SU-DHL-6 (cell line): ENCODE data around the gene ITGA7.
A peak's percentile ranks its signal among the peaks of the same experiment; 100 is the strongest.

ENCODE experiments used
- H2AFZ ChIP-seq: fragments of 200-600 bp; sonication (generic); 2 replicates; pipeline ENCODE4 v1.6.1; 2014; ENCODE audit warnings: low read depth, mild to moderate bottlenecking, moderate library complexity, mixed read lengths, antibody characterized with exemption, low read length; ENCODE audit not compliant: severe bottlenecking
- H3F3A ChIP-seq: fragments of 200-600 bp; shearing (Covaris generic); 2 replicates; pipeline ENCODE4 v1.6.0; 2016; ENCODE audit warnings: antibody characterized with exemption, mild to moderate bottlenecking; ENCODE audit not compliant: insufficient read depth
- H3K27ac ChIP-seq: fragments of 200-600 bp; sonication (generic); 2 replicates; pipeline ENCODE4 v1.5.1; 2016; ENCODE audit warnings: low read depth, mild to moderate bottlenecking, low read length, moderate library complexity, mixed read lengths
- H3K27me3 ChIP-seq: fragments of 200-600 bp; sonication (generic), shearing (Covaris generic); 2 replicates; pipeline ENCODE4 v1.6.0; 2014; ENCODE audit warnings: mild to moderate bottlenecking, low read length
- H3K36me3 ChIP-seq: fragments of 200-600 bp; sonication (generic); 2 replicates; pipeline ENCODE4 v1.6.1; 2014; ENCODE audit warnings: mild to moderate bottlenecking, low read length, mixed read lengths
- H3K4me2 ChIP-seq: fragments of 300-600, 200-600 bp; shearing (Covaris generic), sonication (generic); 2 replicates; pipeline ENCODE4 v1.6.0; 2014; ENCODE audit warnings: low read length, low read depth, mild to moderate bottlenecking; ENCODE audit not compliant: poor library complexity, severe bottlenecking
- H3K4me3 ChIP-seq: fragments of 200-600 bp; sonication (generic); 2 replicates; pipeline ENCODE4 v1.5.1; 2014; ENCODE audit warnings: antibody characterized with exemption, low read length, mild to moderate bottlenecking, mixed read lengths; ENCODE audit not compliant: insufficient read depth, poor library complexity, severe bottlenecking
- H3K79me2 ChIP-seq: fragments of 200-600 bp; sonication (generic); 2 replicates; pipeline ENCODE4 v1.6.1; 2014; ENCODE audit warnings: mild to moderate bottlenecking, low read length, moderate library complexity; ENCODE audit not compliant: insufficient read depth
- H3K9ac ChIP-seq: fragments of 200-600 bp; sonication (generic); 2 replicates; pipeline ENCODE4 v1.7.0; 2014; ENCODE audit warnings: mild to moderate bottlenecking, low read length
- H3K9me2 ChIP-seq: fragments of 200-600 bp; sonication (generic); replicated peaks from 2 replicates; pipeline ENCODE4 v1.6.1; 2014; ENCODE audit warnings: low read length; ENCODE audit not compliant: insufficient read depth
- H3K9me3 ChIP-seq: fragments of 200-600 bp; sonication (generic); 2 replicates; pipeline ENCODE4 v1.6.1; 2014; ENCODE audit warnings: low read length, mixed read lengths; ENCODE audit not compliant: insufficient read depth
- H4K20me1 ChIP-seq: fragments of 200-600 bp; sonication (generic); 2 replicates; pipeline ENCODE4 v1.6.1; 2014; ENCODE audit warnings: low read depth, mild to moderate bottlenecking, antibody characterized with exemption, low read length, moderate library complexity, mixed read lengths
- CTCF ChIP-seq: fragments of 200-600 bp; sonication (generic); IDR thresholded peaks from one replicate; pipeline ENCODE4 v1.5.1; 2017; ENCODE audit warnings: antibody characterized with exemption, mild to moderate bottlenecking, low read length, moderate library complexity; ENCODE audit not compliant: insufficient read depth, poor library complexity, severe bottlenecking
- EZH2phosphoT487 ChIP-seq: fragments of 200-600 bp; sonication (generic), shearing (Covaris generic); conservative IDR thresholded peaks from 2 replicates; pipeline ENCODE4 v1.6.1; 2018; ENCODE audit warnings: mild to moderate bottlenecking, antibody characterized with exemption, low read length, moderate library complexity, mixed read lengths

Gene ITGA7

GRCh38 chr12:55683676-55684075 lies 24.0 kb downstream of the ITGA7 start:
- Histone ChIP-seq H3K9me2 (no peaks in the 10 kb centered on the region), H3K4me3 (no peak overlapping the region), H3K36me3 (no peaks in the 10 kb centered on the region), H2AFZ (no peak overlapping the region), H3K79me2 (no peaks in the 10 kb centered on the region), H3K9ac (no peak overlapping the region), H3K4me2 (no peak overlapping the region), H4K20me1 (no peaks in the 10 kb centered on the region), H3K9me3 (no peaks in the 10 kb centered on the region), H3F3A (no peaks in the 10 kb centered on the region), H3K27me3 (0 out of 2 replicates have a peak, but pooled peaks cover 2% of the 10 kb centered on the region), H3K27ac (no peak overlapping the region)
- TF ChIP-seq EZH2phosphoT487 = no peak
- TF ChIP-seq CTCF = no peak

GRCh38 chr12:55682087-55682796 lies 25.5 kb downstream of the ITGA7 start:
- Histone ChIP-seq H3K36me3 (no peaks in the 10 kb centered on the region), H3K9ac (no peak overlapping the region), H4K20me1 (no peaks in the 10 kb centered on the region), H3K4me2 (no peak overlapping the region), H3K79me2 (no peaks in the 10 kb centered on the region), H3K27me3 (0 out of 2 replicates have a peak, but pooled peaks cover 2% of the 10 kb centered on the region), H3F3A (no peaks in the 10 kb centered on the region), H3K9me2 (no peaks in the 10 kb centered on the region), H3K27ac (no peak overlapping the region), H2AFZ (no peak overlapping the region), H3K4me3 (no peak overlapping the region), H3K9me3 (no peaks in the 10 kb centered on the region)
- TF ChIP-seq CTCF = no peak
- no peak for TF ChIP-seq EZH2phosphoT487

GRCh38 chr12:55681142-55682077 lies 26.3 kb downstream of the ITGA7 start:
- Histone ChIP-seq H3K9ac (no peak overlapping the region), H3K4me3 (no peak overlapping the region), H2AFZ (no peak overlapping the region), H4K20me1 (no peaks in the 10 kb centered on the region), H3K9me2 (no peaks in the 10 kb centered on the region), H3K27ac (no peak overlapping the region), H3K79me2 (no peaks in the 10 kb centered on the region), H3K27me3 (0 out of 2 replicates have a peak, but pooled peaks cover 2% of the 10 kb centered on the region), H3F3A (no peaks in the 10 kb centered on the region), H3K9me3 (no peaks in the 10 kb centered on the region), H3K36me3 (no peaks in the 10 kb centered on the region), H3K4me2 (no peak overlapping the region)
- TF ChIP-seq EZH2phosphoT487 (no peak), CTCF (peak; percentile 11)
